H1 (cell line): ENCODE results near the gene KRT32.

Experiments
- CBX5 ChIP-seq: fragments of 300-800, 300-1000 bp; sonication (generic); IDR thresholded peaks from 2 replicates; pipeline ENCODE4 v1.7.1; 2016; ENCODE audit warnings: antibody characterized with exemption, low read length, low read depth
- CEBPB ChIP-seq: IDR thresholded peaks from 2 replicates; pipeline ENCODE4 v1.6.1; 2012; ENCODE audit warnings: low read depth, low read length
- CREB1 ChIP-seq: IDR thresholded peaks from 2 replicates; pipeline ENCODE4 v1.6.1; 2012; ENCODE audit warnings: inconsistent platforms
- CTCF ChIP-seq, 3 experiments: IDR thresholded peaks; 1 replicate in 2 of 3; 2 replicates in 1 of 3; pipeline versions ENCODE4 v1.5.1 to v1.6.1; 2011; ENCODE audit warnings: low read length in 3 of 3, mild to moderate bottlenecking in 3 of 3, inconsistent platforms in 2 of 3, low read depth in 1 of 3, moderate library complexity in 1 of 3; ENCODE audit not compliant: insufficient read depth in 1 of 3; ENCODE audit errors: control extremely low read depth in 1 of 3
- RAD21 ChIP-seq, 2 experiments: IDR thresholded peaks in 1 of 2; conservative IDR thresholded peaks in 1 of 2; 2 replicates each; pipeline ENCODE4 v1.6.1; 2011; ENCODE audit warnings: low read depth in 2 of 2, low read length in 2 of 2, improper control_type of control experiment in 1 of 2, inconsistent platforms in 1 of 2, mild to moderate bottlenecking in 1 of 2, moderate library complexity in 1 of 2
- RXRA ChIP-seq: IDR thresholded peaks from 2 replicates; pipeline ENCODE4 v1.6.1; 2011; ENCODE audit warnings: low read depth, mild to moderate bottlenecking, low read length, moderate library complexity; ENCODE audit not compliant: insufficient read depth
- SP1 ChIP-seq: IDR thresholded peaks from 2 replicates; pipeline ENCODE4 v1.6.1; 2011; ENCODE audit warnings: low read depth, low read length
- USF2 ChIP-seq: IDR thresholded peaks from 2 replicates; pipeline ENCODE4 v1.6.1; 2011; ENCODE audit warnings: low read length, improper control_type of control experiment
- YY1 ChIP-seq: IDR thresholded peaks from 2 replicates; pipeline ENCODE4 v1.6.1; 2011; ENCODE audit warnings: low read depth, mild to moderate bottlenecking, low read length

- no peak for TF ChIP-seq USF2
- no peak for TF ChIP-seq CEBPB
- TF ChIP-seq RAD21 (IDR thresholded peaks at IDR 0.05 in 1 of 2, conservative IDR thresholded peaks at IDR 0.05 in 1 of 2; ENCODE audit: low read depth in 2 of 2, low read length in 2 of 2): no peak
- TF ChIP-seq CREB1: no peak
- TF ChIP-seq CTCF (IDR thresholded peaks at IDR 0.05; ENCODE audit: control extremely low read depth in 1 of 3, insufficient read depth in 1 of 3, low read depth in 1 of 3, low read length in 3 of 3): no peak
- TF ChIP-seq YY1: no peak
- no peak for TF ChIP-seq SP1
- no peak for TF ChIP-seq RXRA
- no peak for TF ChIP-seq CBX5
Measured at GRCh38 chr17:41434415-41434814, 32.8 kb downstream of the KRT32 start.
